OCI-LY1 (cell line): ENCODE data around the gene DPEP2NB.

Experiments used
- H2AFZ ChIP-seq: fragments of 200-600 bp; sonication (generic), shearing (Covaris generic); 2 replicates; pipeline ENCODE4 v1.6.0; 2014; ENCODE audit warnings: antibody characterized with exemption, mild to moderate bottlenecking, low read length
- H3F3A ChIP-seq: fragments of 200-600 bp; sonication (generic), shearing (Covaris generic); 2 replicates; pipeline ENCODE4 v1.6.0; 2014; ENCODE audit warnings: mild to moderate bottlenecking, antibody characterized with exemption, low read length, moderate library complexity; ENCODE audit not compliant: insufficient read depth
- H3K27ac ChIP-seq: fragments of 200-600 bp; sonication (generic); 2 replicates; pipeline ENCODE4 v1.5.1; 2014; ENCODE audit warnings: low read length, mixed run types, mild to moderate bottlenecking, low read depth; ENCODE audit not compliant: poor library complexity, severe bottlenecking
- H3K27me3 ChIP-seq: fragments of 200-600 bp; sonication (generic); 2 replicates; pipeline ENCODE4 v1.6.0; 2014; ENCODE audit warnings: antibody characterized with exemption, mild to moderate bottlenecking, low read length, moderate library complexity; ENCODE audit not compliant: insufficient read depth
- H3K36me3 ChIP-seq: fragments of 200-600 bp; sonication (generic); 2 replicates; pipeline ENCODE4 v1.6.1; 2014; ENCODE audit warnings: mild to moderate bottlenecking, antibody characterized with exemption, low read length, moderate library complexity, mixed read lengths; ENCODE audit not compliant: insufficient read depth
- H3K4me1 ChIP-seq: fragments of 200-600 bp; sonication (generic); 2 replicates; pipeline ENCODE4 v1.5.1; 2014; ENCODE audit warnings: mild to moderate bottlenecking, low read length, moderate library complexity; ENCODE audit not compliant: insufficient read depth, severe bottlenecking
- H3K4me2 ChIP-seq: fragments of 200-600 bp; sonication (generic), shearing (Covaris generic); 2 replicates; pipeline ENCODE4 v1.6.1; 2014; ENCODE audit warnings: low read length
- H3K4me3 ChIP-seq: fragments of 200-600 bp; sonication (generic); 2 replicates; pipeline ENCODE4 v1.5.1; 2014; ENCODE audit warnings: low read length, low read depth, mild to moderate bottlenecking, mixed read lengths; ENCODE audit not compliant: poor library complexity, severe bottlenecking
- H3K79me2 ChIP-seq: fragments of 200-600 bp; shearing (Covaris generic); 2 replicates; pipeline ENCODE4 v1.6.1; 2016; ENCODE audit warnings: mixed run types, low read length, mixed read lengths; ENCODE audit not compliant: insufficient read depth
- H3K9ac ChIP-seq: fragments of 200-600 bp; sonication (generic), shearing (Covaris generic); 2 replicates; pipeline ENCODE4 v1.6.1; 2014; ENCODE audit warnings: mild to moderate bottlenecking, low read length, mixed read lengths
- H3K9me2 ChIP-seq: fragments of 200-600 bp; sonication (generic), shearing (Covaris generic); 2 replicates; pipeline ENCODE4 v1.6.1; 2014; ENCODE audit warnings: low read depth, mild to moderate bottlenecking, low read length, mixed read lengths
- H3K9me3 ChIP-seq: fragments of 200-600 bp; shearing (Covaris generic); 2 replicates; pipeline ENCODE4 v1.6.1; 2014; ENCODE audit warnings: low read length, mixed read lengths
- H4K20me1 ChIP-seq: fragments of 200-600 bp; sonication (generic), shearing (Covaris generic); 2 replicates; pipeline ENCODE4 v1.6.0; 2016; ENCODE audit warnings: mild to moderate bottlenecking, low read length; ENCODE audit not compliant: insufficient read depth
- EZH2 ChIP-seq: fragments of 200-600 bp; sonication (generic), shearing (Covaris generic); IDR thresholded peaks from 2 replicates; pipeline ENCODE4 v1.8.0; 2017; ENCODE audit warnings: borderline replicate concordance, mixed run types, mild to moderate bottlenecking, antibody characterized with exemption, low read length, moderate library complexity, mixed read lengths
- TF ChIP-seq, protein P1 (sequence below): fragments of 200-600 bp; sonication (generic), shearing (Covaris generic); IDR thresholded peaks from 2 replicates; pipeline ENCODE4 v1.5.1; 2017; ENCODE audit warnings: mild to moderate bottlenecking, antibody characterized with exemption, low read length, moderate library complexity, mixed read lengths

Gene DPEP2NB

DNA sequence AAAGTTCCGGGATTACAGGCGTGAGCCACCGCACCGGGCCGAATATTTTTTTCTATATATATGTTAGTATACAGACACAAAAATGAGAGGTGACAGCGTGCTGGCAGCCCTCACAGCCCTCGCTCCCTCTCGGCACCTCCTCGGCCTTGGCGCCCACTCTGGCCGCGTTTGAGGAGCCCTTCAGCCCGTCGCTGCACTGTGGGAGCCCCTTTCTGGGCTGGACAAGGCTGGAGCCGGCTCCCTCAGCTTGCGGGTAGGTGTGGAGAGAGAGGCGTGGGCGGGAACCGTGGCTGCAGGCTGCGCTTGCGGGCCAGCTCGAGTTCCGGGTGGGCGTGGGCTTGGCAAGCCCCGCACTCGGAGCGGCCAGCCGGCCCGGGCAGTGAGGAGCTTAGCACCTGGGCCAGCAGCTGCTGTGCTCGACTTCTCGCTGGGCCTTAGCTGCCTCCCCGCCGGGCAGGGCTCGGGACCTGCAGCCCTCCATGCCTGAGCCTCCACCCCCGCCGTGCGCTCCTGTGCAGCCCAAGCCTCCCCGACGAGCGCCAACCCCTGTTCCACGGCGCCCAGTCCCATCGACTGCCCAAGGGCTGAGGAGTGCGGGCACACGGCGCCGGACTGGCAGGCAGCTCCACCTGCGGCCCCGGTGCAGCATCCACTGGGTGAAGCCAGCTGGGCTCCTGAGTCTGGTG, 33.6 kb downstream of the DPEP2NB start:
- Histone ChIP-seq H3K4me3 (no peak overlapping the region), H3K27me3 (no peaks in the 10 kb centered on the region), H3K36me3 (no peaks in the 10 kb centered on the region), H3K9ac (no peak overlapping the region), H3K9me2 (no peaks in the 10 kb centered on the region), H4K20me1 (no peaks in the 10 kb centered on the region), H3K4me1 (peaks cover 15% of the 10 kb centered on the region), H3K4me2 (no peak overlapping the region), H3K27ac (no peak overlapping the region), H3K79me2 (no peaks in the 10 kb centered on the region), H3K9me3 (no peaks in the 10 kb centered on the region), H3F3A (no peaks in the 10 kb centered on the region), H2AFZ (no peak overlapping the region)
- no peak for TF ChIP-seq EZH2
- TF ChIP-seq, protein P1, sequence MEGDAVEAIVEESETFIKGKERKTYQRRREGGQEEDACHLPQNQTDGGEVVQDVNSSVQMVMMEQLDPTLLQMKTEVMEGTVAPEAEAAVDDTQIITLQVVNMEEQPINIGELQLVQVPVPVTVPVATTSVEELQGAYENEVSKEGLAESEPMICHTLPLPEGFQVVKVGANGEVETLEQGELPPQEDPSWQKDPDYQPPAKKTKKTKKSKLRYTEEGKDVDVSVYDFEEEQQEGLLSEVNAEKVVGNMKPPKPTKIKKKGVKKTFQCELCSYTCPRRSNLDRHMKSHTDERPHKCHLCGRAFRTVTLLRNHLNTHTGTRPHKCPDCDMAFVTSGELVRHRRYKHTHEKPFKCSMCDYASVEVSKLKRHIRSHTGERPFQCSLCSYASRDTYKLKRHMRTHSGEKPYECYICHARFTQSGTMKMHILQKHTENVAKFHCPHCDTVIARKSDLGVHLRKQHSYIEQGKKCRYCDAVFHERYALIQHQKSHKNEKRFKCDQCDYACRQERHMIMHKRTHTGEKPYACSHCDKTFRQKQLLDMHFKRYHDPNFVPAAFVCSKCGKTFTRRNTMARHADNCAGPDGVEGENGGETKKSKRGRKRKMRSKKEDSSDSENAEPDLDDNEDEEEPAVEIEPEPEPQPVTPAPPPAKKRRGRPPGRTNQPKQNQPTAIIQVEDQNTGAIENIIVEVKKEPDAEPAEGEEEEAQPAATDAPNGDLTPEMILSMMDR, result no peak

- Histone ChIP-seq H3K4me2 (no peak within 1 kb of the TSS), H3K9me2 (no peaks in the 10 kb centered on the region), H3K9ac (no peak within 1 kb of the TSS), H3F3A (no peaks in the 10 kb centered on the region), H2AFZ (no peak within 1 kb of the TSS), H3K36me3 (no peaks in the 10 kb centered on the region), H3K9me3 (no peaks in the 10 kb centered on the region), H3K4me3 (no peak within 1 kb of the TSS), H3K79me2 (no peaks in the 10 kb centered on the region), H3K4me1 (peaks cover 15% of the 10 kb centered on the region), H3K27me3 (no peaks in the 10 kb centered on the region), H3K27ac (no peak within 1 kb of the TSS), H4K20me1 (no peaks in the 10 kb centered on the region)
- no peak for TF ChIP-seq EZH2
- TF ChIP-seq, protein P1, result no peak
Measured at GRCh38 chr16:67979955-67980678, 35.6 kb downstream of the DPEP2NB start, which contains the start of gene DPEP3. Gene DPEP3 (minus strand): TSS chr16:67980499. CDS start chr16:67980380, 119 bp downstream.

GRCh38 chr16:67977469-67978227, 38.1 kb downstream of the DPEP2NB start:
- no peaks in the 10 kb centered on the region for H4K20me1 ChIP-seq
- H3K4me2 ChIP-seq, result no peak overlapping the region
- no peak overlapping the region for H2AFZ ChIP-seq
- H3K79me2 ChIP-seq, result no peaks in the 10 kb centered on the region
- no peak overlapping the region for H3K4me3 ChIP-seq
- H3F3A ChIP-seq, result no peaks in the 10 kb centered on the region
- no peaks in the 10 kb centered on the region for H3K36me3 ChIP-seq
- no peaks in the 10 kb centered on the region for H3K9me2 ChIP-seq
- H3K4me1 ChIP-seq, result no peaks in the 10 kb centered on the region
- no peaks in the 10 kb centered on the region for H3K9me3 ChIP-seq
- no peak overlapping the region for H3K9ac ChIP-seq
- TF ChIP-seq EZH2, result no peak
- TF ChIP-seq, protein P1, result no peak
- H3K27ac ChIP-seq, result no peak overlapping the region
- no peaks in the 10 kb centered on the region for H3K27me3 ChIP-seq
